Effector memory CD4-positive, alpha-beta T cell (primary cell): ENCODE measurements around the gene CPT1A.

ENCODE experiments used
- DNase-seq, 3 donors: peaks; one replicate each; pipeline ENCODE4 v3.0.0-alpha.2; 2020
- H3K27ac ChIP-seq: 2 replicates; pipeline ENCODE4 v1.7.0; 2013; ENCODE audit warnings: mild to moderate bottlenecking, low read length, moderate library complexity; ENCODE audit not compliant: insufficient read depth, poor library complexity, severe bottlenecking
- H3K27me3 ChIP-seq: replicated peaks from 2 replicates; pipeline ENCODE4 v1.7.0; 2013; ENCODE audit warnings: mild to moderate bottlenecking, low read length; ENCODE audit not compliant: insufficient read depth, control insufficient read depth, poor library complexity, severe bottlenecking
- H3K36me3 ChIP-seq: 2 replicates; pipeline ENCODE4 v1.7.0; 2013; ENCODE audit warnings: mild to moderate bottlenecking, low read length, moderate library complexity; ENCODE audit not compliant: control insufficient read depth, insufficient read depth
- H3K4me1 ChIP-seq: 2 replicates; pipeline ENCODE4 v1.7.0; 2013; ENCODE audit warnings: low read length, mild to moderate bottlenecking; ENCODE audit not compliant: control insufficient read depth, insufficient read depth, poor library complexity, severe bottlenecking
- H3K4me3 ChIP-seq: 2 replicates; pipeline ENCODE4 v1.7.0; 2013; ENCODE audit warnings: low read length, low read depth, mild to moderate bottlenecking; ENCODE audit not compliant: insufficient read depth, poor library complexity, severe bottlenecking
- H3K9me3 ChIP-seq: 2 replicates; pipeline ENCODE4 v1.7.0; 2013; ENCODE audit warnings: mild to moderate bottlenecking, low read length, moderate library complexity; ENCODE audit not compliant: control insufficient read depth

CPT1A gene

GRCh38 chr11:68782711-68783110 lies 59.0 kb downstream of the CPT1A start:
- no peaks in the 10 kb centered on the region for H3K9me3 ChIP-seq
- peaks cover 38% of the 10 kb centered on the region for H3K36me3 ChIP-seq
- no peak overlapping the region for H3K27ac ChIP-seq
- no peaks in the 10 kb centered on the region for H3K4me1 ChIP-seq
- H3K4me3 ChIP-seq = no peak overlapping the region
- no peak for DNase-seq
- H3K27me3 ChIP-seq = no peaks in the 10 kb centered on the region

DNA sequence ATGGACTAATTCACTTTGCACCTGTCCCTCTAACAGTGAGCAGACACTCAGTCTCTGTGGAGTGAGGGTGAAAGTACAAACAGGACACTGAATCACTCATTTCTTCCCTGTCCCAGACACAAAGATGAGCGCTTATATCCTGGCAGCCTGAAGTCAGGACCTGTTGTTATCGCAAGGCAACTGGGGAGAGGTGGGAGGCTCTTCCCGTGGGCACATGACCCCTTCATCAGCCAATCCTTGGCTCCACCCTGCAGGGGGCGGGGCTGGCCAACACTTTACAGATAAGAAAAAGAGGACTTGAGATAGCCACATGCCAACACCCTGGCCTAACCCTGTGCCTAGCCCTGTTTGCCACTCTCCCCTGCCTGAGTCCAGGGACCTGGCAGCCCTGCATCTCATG lies 60.9 kb downstream of the CPT1A start:
- Histone ChIP-seq H3K4me1 (no peaks in the 10 kb centered on the region), H3K27ac (no peak overlapping the region), H3K27me3 (no peaks in the 10 kb centered on the region), H3K9me3 (no peaks in the 10 kb centered on the region), H3K4me3 (no peak overlapping the region), H3K36me3 (peaks cover 55% of the 10 kb centered on the region)
- no peak for DNase-seq

DNA sequence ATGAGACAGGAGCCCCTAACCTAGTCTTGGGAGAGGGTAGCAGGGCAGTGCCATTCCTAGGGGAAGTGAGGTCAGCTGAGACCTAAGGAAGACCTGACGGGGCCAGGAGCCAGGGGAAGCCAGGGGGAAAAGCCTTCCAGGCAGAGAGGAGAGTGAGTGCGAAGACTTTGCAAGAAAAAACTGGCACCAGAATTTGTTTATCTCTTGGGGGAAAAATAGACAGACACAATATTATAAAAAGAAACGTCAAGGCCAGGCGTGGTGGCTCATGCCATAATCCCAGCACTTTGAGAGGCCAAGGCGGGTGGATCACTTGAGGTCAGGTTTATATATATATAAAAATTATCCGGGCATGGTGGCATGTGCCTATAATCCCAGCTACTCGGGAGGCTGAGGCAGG lies 63.5 kb downstream of the CPT1A start:
- H3K36me3 ChIP-seq = peaks cover 71% of the 10 kb centered on the region
- H3K27me3 ChIP-seq = no peaks in the 10 kb centered on the region
- H3K4me1 ChIP-seq = no peaks in the 10 kb centered on the region
- H3K4me3 ChIP-seq = no peak overlapping the region
- no peak overlapping the region for H3K27ac ChIP-seq
- no peaks in the 10 kb centered on the region for H3K9me3 ChIP-seq
- no peak for DNase-seq

DNA sequence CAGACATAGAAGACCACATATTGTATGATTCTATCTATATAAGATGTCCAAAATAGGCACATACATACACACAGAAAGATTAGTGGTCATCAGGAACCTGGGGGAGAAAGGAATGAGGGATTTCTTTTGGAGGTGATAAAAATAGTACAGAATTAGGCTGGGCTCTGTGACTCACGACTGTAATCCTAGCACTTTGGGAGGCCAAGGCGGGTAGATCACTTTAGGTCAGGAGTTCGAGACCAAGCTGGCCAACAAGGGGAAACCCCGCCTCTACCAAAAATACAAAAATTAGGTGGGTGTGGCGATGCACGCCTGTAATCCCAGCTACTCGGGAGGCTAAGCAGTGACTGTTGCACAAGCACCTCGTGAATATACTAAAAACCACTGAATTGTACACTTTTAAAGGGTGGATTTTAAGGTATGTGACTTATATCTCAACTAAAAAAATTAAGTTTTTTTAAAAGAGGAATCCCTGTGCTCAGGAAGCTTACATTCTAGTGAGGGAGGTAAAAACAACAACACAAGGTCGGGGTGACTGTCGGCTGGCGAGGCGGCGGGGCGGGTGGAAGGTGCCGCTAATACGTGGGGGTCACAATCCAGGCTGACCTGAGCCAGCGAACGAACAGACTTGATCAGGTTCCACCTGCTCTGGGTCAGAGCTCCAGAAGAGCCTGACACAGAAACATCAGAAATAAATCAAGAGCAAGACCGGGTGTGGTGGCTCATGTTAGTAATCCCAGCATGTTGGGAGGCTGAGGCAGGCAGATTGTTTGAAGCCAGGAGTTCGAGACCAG lies 65.1 kb downstream of the CPT1A start:
- Histone ChIP-seq H3K4me1 (no peaks in the 10 kb centered on the region), H3K4me3 (no peak overlapping the region), H3K36me3 (peaks cover 72% of the 10 kb centered on the region), H3K27ac (no peak overlapping the region), H3K9me3 (no peaks in the 10 kb centered on the region), H3K27me3 (no peaks in the 10 kb centered on the region)
- no peak for DNase-seq

GRCh38 chr11:68775951-68776388 lies 65.7 kb downstream of the CPT1A start:
- Histone ChIP-seq H3K36me3 (peaks cover 72% of the 10 kb centered on the region), H3K27ac (no peak overlapping the region)
- no peak for DNase-seq

GRCh38 chr11:68774194-68774585 lies 67.5 kb downstream of the CPT1A start:
- Histone ChIP-seq H3K4me1 (no peaks in the 10 kb centered on the region), H3K36me3 (peaks cover 73% of the 10 kb centered on the region), H3K27me3 (no peaks in the 10 kb centered on the region), H3K9me3 (no peaks in the 10 kb centered on the region), H3K4me3 (no peak overlapping the region), H3K27ac (no peak overlapping the region)
- no peak for DNase-seq

More at GRCh38 chr11:68775951-68776388, 65.7 kb downstream of the CPT1A start:
- H3K4me1 ChIP-seq = no peaks in the 10 kb centered on the region
- no peaks in the 10 kb centered on the region for H3K9me3 ChIP-seq
- no peaks in the 10 kb centered on the region for H3K27me3 ChIP-seq
- H3K4me3 ChIP-seq = no peak overlapping the region

- no peaks in the 10 kb centered on the region for H3K9me3 ChIP-seq
- no peaks in the 10 kb centered on the region for H3K27me3 ChIP-seq
- H3K4me3 ChIP-seq = no peak overlapping the region
- H3K27ac ChIP-seq = no peak overlapping the region
- peaks cover 77% of the 10 kb centered on the region for H3K36me3 ChIP-seq
- no peak for DNase-seq
- no peaks in the 10 kb centered on the region for H3K4me1 ChIP-seq
Measured at GRCh38 chr11:68773521-68774193, 68.1 kb downstream of the CPT1A start.

DNA sequence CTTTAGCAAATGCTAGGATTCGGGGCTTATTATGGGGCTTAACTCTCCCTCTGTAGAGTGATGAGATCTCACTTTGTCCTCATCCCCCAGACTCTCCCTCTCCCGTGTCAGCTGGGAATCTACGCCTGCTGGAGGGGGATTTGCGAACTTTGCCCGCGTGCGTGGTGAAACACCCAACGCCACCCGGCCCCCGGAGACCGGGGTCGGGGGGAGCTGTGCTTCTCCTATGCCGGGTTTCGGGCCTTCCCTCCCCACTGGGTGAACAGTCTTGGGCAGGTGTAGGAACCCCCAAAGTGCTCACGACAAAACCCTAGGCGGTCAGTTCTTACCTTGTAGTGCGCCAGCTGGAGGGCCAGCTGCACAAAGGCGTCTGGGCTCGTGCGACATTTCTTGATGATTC lies 68.8 kb downstream of the CPT1A start:
- peaks cover 75% of the 10 kb centered on the region for H3K36me3 ChIP-seq

GRCh38 chr11:68770781-68771180 lies 70.9 kb downstream of the CPT1A start:
- no peak overlapping the region for H3K4me3 ChIP-seq
- no peaks in the 10 kb centered on the region for H3K27me3 ChIP-seq
- no peak overlapping the region for H3K27ac ChIP-seq
- peaks cover 56% of the 10 kb centered on the region for H3K36me3 ChIP-seq
- H3K4me1 ChIP-seq = no peaks in the 10 kb centered on the region
- H3K9me3 ChIP-seq = no peaks in the 10 kb centered on the region
- DNase-seq = no peak

More for the DNA sequence above, 68.8 kb downstream of the CPT1A start:
- no peak overlapping the region for H3K27ac ChIP-seq
- no peaks in the 10 kb centered on the region for H3K4me1 ChIP-seq
- no peaks in the 10 kb centered on the region for H3K9me3 ChIP-seq
- no peaks in the 10 kb centered on the region for H3K27me3 ChIP-seq
- DNase-seq = no peak
- H3K4me3 ChIP-seq = no peak overlapping the region

DNA sequence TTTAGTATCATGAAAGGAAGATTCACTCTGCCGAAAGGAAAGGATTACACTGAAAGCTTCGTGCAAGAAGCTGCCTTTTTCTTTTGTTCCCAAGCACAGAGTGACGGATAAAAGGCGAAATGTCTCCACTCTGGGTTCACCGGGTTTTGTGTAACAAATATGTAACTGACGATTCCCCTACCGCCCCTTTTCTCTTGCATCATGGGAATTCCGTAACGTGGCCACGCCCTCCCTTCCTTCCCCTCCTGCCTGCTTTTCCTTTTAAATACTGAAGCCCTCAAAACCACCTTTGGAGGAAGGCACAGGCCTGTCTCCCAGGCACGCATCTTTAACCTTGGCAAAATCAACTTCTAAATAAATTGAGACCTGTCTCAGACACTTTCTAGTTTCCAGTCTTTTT lies 74.0 kb downstream of the CPT1A start:
- no peaks in the 10 kb centered on the region for H3K4me1 ChIP-seq
- no peak for DNase-seq
- no peak overlapping the region for H3K4me3 ChIP-seq
- peaks cover 34% of the 10 kb centered on the region for H3K36me3 ChIP-seq
- H3K27ac ChIP-seq = no peak overlapping the region
- no peaks in the 10 kb centered on the region for H3K27me3 ChIP-seq
- H3K9me3 ChIP-seq = no peaks in the 10 kb centered on the region
